Measurements from ENCODE around the gene HIPK2.
"Not testable (repeated sequence)": the region's sequence is repeated elsewhere in the genome, so short reads cannot be mapped to it uniquely, and the experiment has no call there.

Gene HIPK2

GRCh38 chr7:139560199-139560598 lies 217.6 kb downstream of the HIPK2 start:
- no peak for DNase-seq

GRCh38 chr7:139559364-139560105 lies 218.3 kb downstream of the HIPK2 start:
- no peak for DNase-seq

GRCh38 chr7:139557857-139558581 lies 219.8 kb downstream of the HIPK2 start:
- DNase-seq, result no peak

DNA sequence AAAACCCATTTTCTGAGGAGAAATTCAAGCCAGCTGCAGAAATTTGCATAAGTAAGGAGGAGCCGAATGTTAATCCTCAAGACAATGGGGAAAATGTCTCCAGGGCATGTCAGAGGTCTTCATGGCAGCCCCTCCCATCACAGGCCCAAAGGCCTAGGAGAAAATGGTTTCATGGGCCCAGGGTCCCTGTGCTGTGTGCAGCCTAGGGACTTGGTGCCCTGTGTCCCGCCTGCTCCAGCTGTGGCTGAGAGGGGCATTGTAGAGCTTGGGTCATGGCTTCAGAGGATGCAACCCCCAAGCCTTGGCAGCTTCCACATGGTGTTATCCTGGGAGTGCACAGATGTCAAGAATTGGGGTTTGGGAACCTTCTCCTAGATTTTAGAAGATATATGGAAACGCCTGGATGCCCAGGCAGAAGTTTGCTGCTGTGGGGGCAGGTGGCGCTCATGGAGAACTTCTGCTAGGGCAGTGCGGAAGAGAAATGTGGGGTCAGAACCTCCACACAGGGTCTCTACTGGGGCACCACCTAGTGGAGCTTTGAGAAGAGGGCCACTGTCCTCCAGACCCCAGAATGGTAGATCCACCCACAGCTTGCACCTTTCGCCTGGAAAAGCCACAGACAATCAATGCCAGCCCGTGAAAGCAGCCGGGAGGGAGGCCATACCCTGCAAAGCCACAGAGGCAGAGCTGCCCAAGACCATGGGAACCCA lies 223.7 kb downstream of the HIPK2 start:
- DNase-seq, result not testable (repeated sequence)

DNA sequence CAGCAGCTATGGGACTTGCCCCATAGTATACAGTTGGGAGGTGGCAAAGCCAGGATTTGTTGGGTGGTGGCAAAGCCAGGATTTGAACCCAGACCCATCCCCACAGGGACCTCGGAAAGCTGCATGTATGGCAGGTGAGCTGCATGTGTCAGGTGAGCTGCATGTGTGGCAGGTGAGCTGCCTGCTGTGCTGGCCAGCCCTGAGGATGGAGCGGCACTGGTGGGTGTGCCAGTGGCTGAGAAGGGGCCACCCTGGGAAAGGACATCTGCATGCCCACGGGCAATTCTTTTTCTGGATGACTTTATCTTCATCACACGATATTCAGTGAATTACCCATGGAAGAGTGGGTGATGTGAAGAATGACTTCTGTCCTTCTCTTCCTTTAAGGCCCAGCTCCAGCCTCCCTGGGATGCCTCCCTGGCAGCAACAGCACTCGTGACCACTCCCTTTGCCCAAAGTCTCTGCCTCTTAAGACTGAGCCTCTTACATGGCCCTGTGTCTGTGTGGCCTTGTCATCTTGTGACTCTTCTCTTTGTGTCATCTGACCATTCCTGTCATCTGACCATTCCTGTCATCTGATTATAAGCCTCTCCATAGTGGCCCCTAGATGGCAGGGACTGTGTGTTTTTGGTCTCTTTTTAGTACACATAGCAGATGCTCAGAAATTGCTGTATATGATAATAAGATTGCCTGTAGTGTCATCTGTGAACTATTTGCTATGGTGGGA lies 229.3 kb downstream of the HIPK2 start:
- no peak for DNase-seq

GRCh38 chr7:139544645-139545044 lies 233.2 kb downstream of the HIPK2 start:
- DNase-seq, result no peak

GRCh38 chr7:139543801-139544603 lies 233.8 kb downstream of the HIPK2 start:
- DNase-seq, result peak in 1 of 2 donors; percentile 8

DNA sequence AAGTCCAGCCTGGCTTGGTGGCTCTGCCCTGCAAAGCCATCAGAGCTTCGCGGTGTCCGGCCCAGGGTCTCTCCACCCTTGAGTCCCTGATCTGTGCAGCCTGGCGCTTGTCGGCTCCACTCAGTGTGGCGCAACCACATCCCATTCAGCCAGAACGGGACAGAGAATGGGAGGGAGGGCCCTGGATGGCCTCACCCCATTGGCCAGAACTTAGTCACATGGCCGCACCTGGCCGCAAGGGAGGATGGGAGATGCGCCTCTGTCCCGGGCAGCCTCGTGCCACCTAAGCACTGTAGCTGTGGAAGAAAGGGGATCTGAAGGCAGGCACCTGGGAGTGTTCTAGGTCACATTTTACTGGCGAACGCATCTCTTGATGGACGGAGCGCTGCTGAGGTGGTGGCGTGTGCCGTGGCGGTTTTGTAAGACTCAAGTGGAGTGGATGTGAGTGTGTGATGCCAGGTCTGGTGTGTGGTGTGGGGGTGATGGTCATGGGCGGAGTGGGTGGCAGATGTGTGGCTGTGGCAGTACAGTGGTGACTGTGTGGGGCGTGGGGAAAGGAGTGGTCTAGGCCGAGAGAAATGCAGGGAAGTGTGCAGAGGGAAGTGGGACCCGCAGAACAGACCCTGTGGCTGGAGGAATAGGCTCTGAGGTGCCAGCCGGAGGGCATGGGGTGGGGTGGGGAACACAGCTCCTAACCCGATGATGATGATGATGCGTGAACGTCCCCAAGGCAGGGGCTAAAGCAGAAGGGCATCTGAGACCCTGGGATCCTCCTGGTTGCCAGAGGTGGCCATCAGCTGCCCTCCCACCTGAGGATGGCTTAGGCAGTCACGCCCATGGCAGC lies 235.3 kb downstream of the HIPK2 start:
- DNase-seq, result no peak

GRCh38 chr7:139541600-139542307 lies 236.0 kb downstream of the HIPK2 start:
- DNase-seq, result no peak

GRCh38 chr7:139540203-139540602 lies 237.6 kb downstream of the HIPK2 start:
- DNase-seq, result no peak

DNA sequence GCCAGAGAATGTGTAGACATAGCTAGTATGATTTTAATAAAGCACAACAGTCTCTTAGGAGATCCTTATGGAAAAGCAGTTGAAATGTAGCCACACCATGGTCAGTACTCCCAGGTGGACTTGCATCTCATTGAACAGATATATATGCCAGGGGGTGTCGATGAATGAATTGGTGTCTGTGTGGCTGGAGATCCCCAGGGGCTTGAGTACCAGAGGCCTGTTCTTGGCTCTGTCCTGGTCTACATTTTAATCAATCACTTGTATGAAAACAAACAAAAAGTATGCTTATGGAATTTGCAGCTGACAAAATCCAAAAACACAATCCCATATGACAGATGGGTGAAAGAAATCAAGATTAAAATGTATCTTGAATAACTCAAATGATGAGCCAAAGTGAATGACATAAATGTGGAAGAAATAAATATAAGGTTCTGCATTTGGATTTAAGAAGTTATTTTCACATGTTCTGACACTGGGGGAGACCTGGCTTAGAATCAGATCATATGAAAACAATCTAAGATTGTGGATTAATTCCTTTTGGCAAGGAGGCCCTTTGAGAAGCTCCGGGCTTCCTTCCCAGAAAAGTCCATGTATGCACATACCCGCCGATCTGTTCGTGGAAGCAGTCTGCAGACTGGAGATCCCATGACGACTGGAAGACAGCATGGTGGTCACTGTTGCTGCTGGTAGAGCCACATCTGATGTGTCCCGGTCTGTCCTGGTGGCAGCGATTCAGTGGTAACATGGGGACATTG lies 238.7 kb downstream of the HIPK2 start:
- no peak for DNase-seq

GRCh38 chr7:139536152-139536551 lies 241.6 kb downstream of the HIPK2 start:
- no peak for DNase-seq

DNA sequence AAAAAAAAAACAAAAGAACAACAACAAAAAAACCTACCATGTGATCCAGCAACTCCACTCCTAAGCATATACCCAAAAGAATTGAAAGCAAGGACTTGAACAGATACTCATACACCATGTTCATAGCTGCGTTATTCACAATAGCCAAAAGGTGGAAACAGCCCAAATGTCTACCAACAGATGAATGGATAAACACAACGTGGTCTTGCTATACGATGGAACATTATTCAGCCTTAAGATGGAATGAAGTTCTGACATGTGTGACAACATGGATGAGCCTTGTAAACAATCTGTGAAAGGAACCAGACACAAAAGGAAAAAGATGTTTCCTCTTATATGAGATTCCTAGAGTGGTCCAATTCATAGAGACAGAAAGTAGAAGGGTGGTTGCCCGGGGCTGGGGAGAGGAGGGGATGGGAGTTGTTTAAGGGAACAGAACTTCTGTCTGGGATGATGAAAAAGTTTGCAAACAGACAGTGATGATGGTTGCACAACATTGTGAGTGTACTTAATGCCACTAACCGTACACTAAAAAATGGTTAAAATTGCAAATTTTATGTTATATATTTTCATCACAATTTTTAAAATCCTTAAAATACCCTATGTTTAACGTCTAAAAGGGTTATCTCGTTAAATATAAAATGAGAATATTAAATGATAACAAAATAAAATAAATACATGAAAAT lies 242.7 kb downstream of the HIPK2 start:
- DNase-seq, result no peak

- no peak for DNase-seq
These were observed 243.7 kb downstream of the HIPK2 start for GRCh38 chr7:139534096-139534495.

GRCh38 chr7:139532636-139533155 lies 245.1 kb downstream of the HIPK2 start:
- no peak for DNase-seq

DNA sequence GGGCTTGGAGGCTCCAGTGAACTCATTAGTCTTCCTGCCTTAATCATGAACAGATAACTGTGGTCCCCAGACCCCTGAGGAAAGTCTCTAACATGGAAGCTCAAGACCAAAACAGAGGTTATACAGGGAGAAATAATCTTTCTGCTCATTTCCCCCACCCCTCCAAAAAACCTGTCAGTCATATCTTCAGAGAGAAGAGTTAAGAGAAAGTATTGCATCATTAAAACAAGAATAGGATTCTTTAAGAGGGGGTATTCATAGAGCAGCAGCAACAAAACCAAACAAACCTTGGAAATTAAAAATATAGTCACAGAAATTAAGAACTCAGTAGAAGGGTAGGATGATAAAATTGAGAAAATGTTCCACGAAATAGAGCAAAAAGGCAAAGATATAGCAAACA lies 246.7 kb downstream of the HIPK2 start:
- no peak for DNase-seq

DNA sequence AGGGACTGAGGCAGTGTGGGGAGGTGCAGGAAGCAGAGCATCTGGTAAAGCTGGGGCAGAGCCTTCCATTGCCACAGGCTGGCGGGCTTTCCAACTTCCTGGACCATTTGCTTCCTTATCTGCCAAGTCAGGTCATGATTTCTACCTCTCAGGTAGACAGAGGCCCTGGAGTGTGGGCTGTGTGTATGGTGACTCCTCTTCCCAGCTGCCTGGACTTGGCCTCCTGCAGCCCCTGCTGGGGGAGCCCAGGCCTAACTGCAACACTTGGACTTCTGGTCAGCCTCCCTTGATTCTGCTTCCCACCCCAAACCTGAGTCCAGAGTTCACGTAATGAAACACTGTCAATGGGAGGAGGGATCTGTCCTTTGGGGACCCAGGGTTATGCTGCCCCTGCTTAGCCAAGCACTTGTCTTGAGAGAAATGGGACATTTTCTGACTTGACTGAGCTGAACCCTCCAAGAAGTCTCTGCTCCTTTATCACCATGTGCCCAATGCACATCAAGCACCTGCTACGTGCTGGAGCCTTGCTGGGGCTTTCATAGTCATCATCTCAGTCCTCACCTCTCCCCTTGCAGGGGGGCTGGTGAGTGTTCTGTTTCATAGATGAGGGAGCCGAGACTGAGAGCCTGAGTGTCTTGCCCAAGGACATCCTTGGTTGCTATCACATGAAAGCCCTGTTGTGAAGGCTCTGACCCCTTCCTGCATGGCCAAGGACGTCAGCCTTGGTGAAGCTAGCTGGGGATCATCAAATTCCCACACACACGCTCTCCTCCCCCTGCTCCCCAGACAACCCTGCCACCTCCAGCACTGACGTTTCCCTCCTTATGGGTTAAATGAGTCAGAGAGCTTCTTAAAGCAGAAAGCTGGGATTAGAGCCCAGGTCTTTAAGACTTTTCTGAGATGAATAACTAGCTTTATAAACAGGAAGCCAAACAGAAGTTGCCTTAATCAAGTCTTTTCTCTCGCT lies 250.9 kb downstream of the HIPK2 start:
- no peak for DNase-seq

DNA sequence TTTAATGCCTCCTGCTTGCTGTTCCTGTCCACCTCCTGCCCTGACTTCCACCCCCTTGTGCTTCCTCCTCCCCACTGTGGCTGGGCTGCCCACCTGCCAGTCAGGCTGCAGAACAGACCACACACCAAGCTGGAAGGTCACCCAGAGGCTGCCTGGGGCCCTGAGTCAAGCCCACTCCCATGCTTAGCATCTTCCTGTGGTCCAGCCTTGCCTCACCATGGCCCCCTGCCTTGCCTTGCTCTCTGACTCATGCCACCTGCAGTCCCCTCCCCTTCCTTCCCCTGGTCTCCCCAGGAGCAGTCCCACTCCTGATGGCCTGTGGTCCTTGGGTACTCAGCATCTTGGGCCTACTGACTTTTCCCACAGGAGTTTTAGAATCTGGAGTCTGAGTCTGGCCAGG lies 252.0 kb downstream of the HIPK2 start:
- DNase-seq, result no peak

Measured in bone marrow (tissue), 2 donors.